ENCODE results near the gene PPP1R26. TPM values are rescaled to one million over a fixed set of nuclear protein-coding genes. Genes with fewer than 3 reads are reported as not detected.
A peak's percentile ranks its signal among the peaks of the same experiment; 100 is the strongest.
"Not testable (repeated sequence)": the region's sequence is repeated elsewhere in the genome, so short reads cannot be mapped to it uniquely, and the experiment has no call there.

Gene PPP1R26
- polyA plus RNA-seq, 3 donors = 0.56 to 4.7 (median 0.60) TPM

GRCh38 chr9:135447126-135447525, 32.5 kb upstream of the PPP1R26 start:
- H3K27ac Mint-ChIP-seq = no peak overlapping the region
- no peak for TF ChIP-seq CTCF (IDR thresholded peaks at IDR 0.05)
- peaks cover 0 to 4% (median 0%) of the 10 kb centered on the region in 7 donors for H3K9me3 Mint-ChIP-seq
- Histone ChIP-seq H3K27me3 (ENCODE audit: control insufficient read depth in 2 of 2, insufficient read depth in 2 of 2, low read length in 2 of 2) (no peaks in the 10 kb centered on the region), H3K9me3 (replicated peaks in 1 of 2; ENCODE audit: control insufficient read depth in 1 of 2, insufficient read depth in 1 of 2, low read length in 2 of 2) (no peaks in the 10 kb centered on the region), H3K4me1 (ENCODE audit: control insufficient read depth in 1 of 2, insufficient read depth in 2 of 2, low read length in 2 of 2) (no peaks in the 10 kb centered on the region), H3K9ac (ENCODE audit: insufficient read depth, low read length, poor library complexity, severe bottlenecking) (no peak overlapping the region), H3K79me2 (ENCODE audit: insufficient read depth, low read length) (no peaks in the 10 kb centered on the region), H4K20me1 (ENCODE audit: insufficient read depth, low read length) (no peaks in the 10 kb centered on the region), H3K36me3 (replicated peaks in 1 of 2; ENCODE audit: control insufficient read depth in 1 of 2, insufficient read depth in 2 of 2, low read length in 2 of 2) (no peaks in the 10 kb centered on the region), H2AFZ (ENCODE audit: insufficient read depth, low read depth, low read length, poor library complexity, severe bottlenecking) (no peak overlapping the region), H3K27ac (ENCODE audit: low read depth in 1 of 2, low read length in 2 of 2) (no peak overlapping the region), H3K4me2 (replicated peaks; ENCODE audit: extremely low read depth, low read length, poor library complexity, severe bottlenecking) (no peak overlapping the region), H3K4me3 (replicated peaks in 1 of 3; ENCODE audit: low read depth in 2 of 3, low read length in 3 of 3) (no peak overlapping the region)
- H3K4me3 Mint-ChIP-seq = no peak overlapping the region
- no peaks in the 10 kb centered on the region for H3K4me1 Mint-ChIP-seq
- no peaks in the 10 kb centered on the region for H3K36me3 Mint-ChIP-seq
- no peak for DNase-seq
- intact Hi-C loops (cut with micrococcal nuclease) = no loop called here
- H3K27me3 Mint-ChIP-seq (ENCODE audit: low read depth in 3 of 3) = peaks cover 7 to 14% (median 11%) of the 10 kb centered on the region in 3 donors
- WGBS (ENCODE audit: insufficient coverage) = 75% methylated on average over 11 of the region's 12 CpGs

GRCh38 chr9:135448663-135449100, 30.9 kb upstream of the PPP1R26 start:
- WGBS (ENCODE audit: insufficient coverage) = 79% methylated on average over 8 of the region's 11 CpGs
- intact Hi-C loops (cut with micrococcal nuclease) = no loop called here
- no peak overlapping the region for H3K4me3 ChIP-seq (replicated peaks in 1 of 3; ENCODE audit: low read depth in 2 of 3, low read length in 3 of 3)
- H3K4me1 ChIP-seq (ENCODE audit: control insufficient read depth in 1 of 2, insufficient read depth in 2 of 2, low read length in 2 of 2) = no peaks in the 10 kb centered on the region
- H3K27me3 ChIP-seq (ENCODE audit: control insufficient read depth in 2 of 2, insufficient read depth in 2 of 2, low read length in 2 of 2) = no peaks in the 10 kb centered on the region
- no peaks in the 10 kb centered on the region for H4K20me1 ChIP-seq (ENCODE audit: insufficient read depth, low read length)
- H3K27me3 Mint-ChIP-seq (ENCODE audit: low read depth in 3 of 3) = peaks cover 8 to 10% (median 10%) of the 10 kb centered on the region in 3 donors
- H2AFZ ChIP-seq (ENCODE audit: insufficient read depth, low read depth, low read length, poor library complexity, severe bottlenecking) = no peak overlapping the region
- no peak overlapping the region for H3K4me3 Mint-ChIP-seq
- no peaks in the 10 kb centered on the region for H3K36me3 ChIP-seq (replicated peaks in 1 of 2; ENCODE audit: control insufficient read depth in 1 of 2, insufficient read depth in 2 of 2, low read length in 2 of 2)
- H3K79me2 ChIP-seq (ENCODE audit: insufficient read depth, low read length) = no peaks in the 10 kb centered on the region
- H3K27ac Mint-ChIP-seq = peak overlapping the region in 1 of 7 donors; percentile 45
- H3K4me1 Mint-ChIP-seq = no peaks in the 10 kb centered on the region
- H3K36me3 Mint-ChIP-seq = no peaks in the 10 kb centered on the region
- no peaks in the 10 kb centered on the region for H3K9me3 ChIP-seq (replicated peaks in 1 of 2; ENCODE audit: control insufficient read depth in 1 of 2, insufficient read depth in 1 of 2, low read length in 2 of 2)
- TF ChIP-seq CTCF (IDR thresholded peaks at IDR 0.05) = no peak
- H3K9ac ChIP-seq (ENCODE audit: insufficient read depth, low read length, poor library complexity, severe bottlenecking) = no peak overlapping the region
- no peak overlapping the region for H3K4me2 ChIP-seq (replicated peaks; ENCODE audit: extremely low read depth, low read length, poor library complexity, severe bottlenecking)
- H3K27ac ChIP-seq (ENCODE audit: low read depth in 1 of 2, low read length in 2 of 2) = no peak overlapping the region
- DNase-seq = no peak
- H3K9me3 Mint-ChIP-seq = peaks cover 0 to 4% (median 0%) of the 10 kb centered on the region in 7 donors

- H3K4me3 ChIP-seq (replicated peaks in 1 of 3; ENCODE audit: low read depth in 2 of 3, low read length in 3 of 3); H3K27ac Mint-ChIP-seq; H3K4me3 Mint-ChIP-seq; H3K27me3 ChIP-seq (ENCODE audit: control insufficient read depth in 2 of 2, insufficient read depth in 2 of 2, low read length in 2 of 2); H3K36me3 Mint-ChIP-seq; H4K20me1 ChIP-seq (ENCODE audit: insufficient read depth, low read length); H3K9me3 ChIP-seq (replicated peaks in 1 of 2; ENCODE audit: control insufficient read depth in 1 of 2, insufficient read depth in 1 of 2, low read length in 2 of 2); H3K27ac ChIP-seq (ENCODE audit: low read depth in 1 of 2, low read length in 2 of 2); H3K79me2 ChIP-seq (ENCODE audit: insufficient read depth, low read length); H3K36me3 ChIP-seq (replicated peaks in 1 of 2; ENCODE audit: control insufficient read depth in 1 of 2, insufficient read depth in 2 of 2, low read length in 2 of 2); DNase-seq; intact Hi-C loops (cut with micrococcal nuclease); H2AFZ ChIP-seq (ENCODE audit: insufficient read depth, low read depth, low read length, poor library complexity, severe bottlenecking); H3K9me3 Mint-ChIP-seq; H3K9ac ChIP-seq (ENCODE audit: insufficient read depth, low read length, poor library complexity, severe bottlenecking); H3K4me1 Mint-ChIP-seq; H3K4me1 ChIP-seq (ENCODE audit: control insufficient read depth in 1 of 2, insufficient read depth in 2 of 2, low read length in 2 of 2); H3K4me2 ChIP-seq (replicated peaks; ENCODE audit: extremely low read depth, low read length, poor library complexity, severe bottlenecking): not testable (repeated sequence)
- H3K27me3 Mint-ChIP-seq (ENCODE audit: low read depth in 3 of 3) = peaks cover 8 to 11% (median 11%) of the 10 kb centered on the region in 3 donors
- WGBS (ENCODE audit: insufficient coverage) = 91% methylated on average over 8 of the region's 11 CpGs
Observed at GRCh38 chr9:135449532-135449931, 30.1 kb upstream of the PPP1R26 start.

Data from CD14-positive monocyte (primary cell).